WTC11 (cell line): Measurements from ENCODE around the gene BICC1.

Experiments
- AFF4 ChIP-seq: sonication (generic); formaldehyde crosslinking; IDR thresholded peaks from 2 replicates; pipeline ENCODE4 v1.8.1; 2023; ENCODE audit warnings: mild to moderate bottlenecking, missing genetic modification reagents, borderline replicate concordance
- ATF2 ChIP-seq: sonication (generic); formaldehyde crosslinking; IDR thresholded peaks from 2 replicates; pipeline ENCODE4 v1.8.1; 2022; ENCODE audit warnings: low read depth, missing genetic modification reagents, borderline replicate concordance
- CREB1 ChIP-seq: sonication (generic); formaldehyde crosslinking; IDR thresholded peaks from 2 replicates; pipeline ENCODE4 v1.8.0; 2023; ENCODE audit warnings: mild to moderate bottlenecking, missing genetic modification reagents
- ELF4 ChIP-seq: sonication (generic); formaldehyde crosslinking; IDR thresholded peaks from 2 replicates; pipeline ENCODE4 v1.8.1; 2022; ENCODE audit warnings: low read depth, mild to moderate bottlenecking, moderate library complexity, missing genetic modification reagents

GRCh38 chr10:58704671-58705141 is 192.0 kb downstream of the BICC1 start:
- TF ChIP-seq CREB1 (CRISPR knock-in tag) = no peak
- TF ChIP-seq ATF2 (CRISPR knock-in tag) = no peak
- TF ChIP-seq AFF4 (CRISPR knock-in tag) = no peak
- TF ChIP-seq ELF4 (CRISPR knock-in tag) = no peak
